ENCODE data around the gene LAMB3. TPM values are rescaled to one million over a fixed set of nuclear protein-coding genes. Genes with fewer than 3 reads are reported as not detected.

The LAMB3 gene
- total RNA-seq, 1 donor from 2014 or later, result 17.0 TPM

- DNase-seq (ENCODE audit: extremely low spot score, unreplicated experiment), result peak; percentile 79
- Mint-ChIP-seq H3K4me1 (ENCODE audit: unreplicated experiment) (peaks cover 42% of the 10 kb centered on the region), H3K27ac (peak overlapping the region; percentile 95)
Observed at GRCh38 chr1:209652873-209653401, 712 bp upstream of the LAMB3 start.

GRCh38 chr1:209651138-209651587 lies 1.1 kb downstream of the LAMB3 start:
- Mint-ChIP-seq H3K4me1 (ENCODE audit: unreplicated experiment) (peaks cover 44% of the 10 kb centered on the region), H3K27ac (peak overlapping the region; percentile 95), H3K36me3 (no peaks in the 10 kb centered on the region), H3K9me3 (peaks cover 4% of the 10 kb centered on the region), H3K27me3 (peaks cover 22% of the 10 kb centered on the region), H3K4me3 (peak overlapping the region; percentile 86)
- no peak for TF ChIP-seq CTCF (conservative IDR thresholded peaks at IDR 0.05)
- DNase-seq (ENCODE audit: extremely low spot score, unreplicated experiment), result no peak

More at GRCh38 chr1:209652873-209653401, 712 bp upstream of the LAMB3 start:
- Mint-ChIP-seq H3K36me3 (no peaks in the 10 kb centered on the region), H3K4me3 (peak overlapping the region; percentile 82), H3K27me3 (peaks cover 23% of the 10 kb centered on the region), H3K9me3 (peaks cover 4% of the 10 kb centered on the region)
- TF ChIP-seq CTCF (conservative IDR thresholded peaks at IDR 0.05), result no peak

- no peak for DNase-seq (ENCODE audit: extremely low spot score, unreplicated experiment)
- H3K4me3 Mint-ChIP-seq, result no peak overlapping the region
- peaks cover 4% of the 10 kb centered on the region for H3K9me3 Mint-ChIP-seq
- H3K36me3 Mint-ChIP-seq, result no peaks in the 10 kb centered on the region
- peaks cover 44% of the 10 kb centered on the region for H3K4me1 Mint-ChIP-seq (ENCODE audit: unreplicated experiment)
- H3K27me3 Mint-ChIP-seq, result peaks cover 25% of the 10 kb centered on the region
- no peak for TF ChIP-seq CTCF (conservative IDR thresholded peaks at IDR 0.05)
- H3K27ac Mint-ChIP-seq, result no peak overlapping the region
Observed at GRCh38 chr1:209650454-209650853, 1.8 kb downstream of the LAMB3 start.

GRCh38 chr1:209648931-209649776 lies 3.1 kb downstream of the LAMB3 start:
- H3K36me3 Mint-ChIP-seq, result no peaks in the 10 kb centered on the region
- H3K4me3 Mint-ChIP-seq, result peak overlapping the region; percentile 38
- H3K4me1 Mint-ChIP-seq (ENCODE audit: unreplicated experiment), result peaks cover 37% of the 10 kb centered on the region
- DNase-seq (ENCODE audit: extremely low spot score, unreplicated experiment), result no peak
- peaks cover 4% of the 10 kb centered on the region for H3K9me3 Mint-ChIP-seq
- TF ChIP-seq CTCF (conservative IDR thresholded peaks at IDR 0.05), result no peak
- H3K27ac Mint-ChIP-seq, result peak overlapping the region; percentile 8
- H3K27me3 Mint-ChIP-seq, result peaks cover 17% of the 10 kb centered on the region

- no peak for TF ChIP-seq CTCF (conservative IDR thresholded peaks at IDR 0.05)
- Mint-ChIP-seq H3K27ac (no peak overlapping the region), H3K27me3 (peaks cover 15% of the 10 kb centered on the region), H3K4me3 (peak overlapping the region; percentile 23), H3K9me3 (peaks cover 4% of the 10 kb centered on the region), H3K36me3 (no peaks in the 10 kb centered on the region), H3K4me1 (ENCODE audit: unreplicated experiment) (peaks cover 37% of the 10 kb centered on the region)
- DNase-seq (ENCODE audit: extremely low spot score, unreplicated experiment), result no peak
Observed at GRCh38 chr1:209648346-209648745, 3.9 kb downstream of the LAMB3 start.

Measured in type B pancreatic cell (in vitro differentiated cells).